ENCODE results near the gene METTL26.

The METTL26 gene

DNA sequence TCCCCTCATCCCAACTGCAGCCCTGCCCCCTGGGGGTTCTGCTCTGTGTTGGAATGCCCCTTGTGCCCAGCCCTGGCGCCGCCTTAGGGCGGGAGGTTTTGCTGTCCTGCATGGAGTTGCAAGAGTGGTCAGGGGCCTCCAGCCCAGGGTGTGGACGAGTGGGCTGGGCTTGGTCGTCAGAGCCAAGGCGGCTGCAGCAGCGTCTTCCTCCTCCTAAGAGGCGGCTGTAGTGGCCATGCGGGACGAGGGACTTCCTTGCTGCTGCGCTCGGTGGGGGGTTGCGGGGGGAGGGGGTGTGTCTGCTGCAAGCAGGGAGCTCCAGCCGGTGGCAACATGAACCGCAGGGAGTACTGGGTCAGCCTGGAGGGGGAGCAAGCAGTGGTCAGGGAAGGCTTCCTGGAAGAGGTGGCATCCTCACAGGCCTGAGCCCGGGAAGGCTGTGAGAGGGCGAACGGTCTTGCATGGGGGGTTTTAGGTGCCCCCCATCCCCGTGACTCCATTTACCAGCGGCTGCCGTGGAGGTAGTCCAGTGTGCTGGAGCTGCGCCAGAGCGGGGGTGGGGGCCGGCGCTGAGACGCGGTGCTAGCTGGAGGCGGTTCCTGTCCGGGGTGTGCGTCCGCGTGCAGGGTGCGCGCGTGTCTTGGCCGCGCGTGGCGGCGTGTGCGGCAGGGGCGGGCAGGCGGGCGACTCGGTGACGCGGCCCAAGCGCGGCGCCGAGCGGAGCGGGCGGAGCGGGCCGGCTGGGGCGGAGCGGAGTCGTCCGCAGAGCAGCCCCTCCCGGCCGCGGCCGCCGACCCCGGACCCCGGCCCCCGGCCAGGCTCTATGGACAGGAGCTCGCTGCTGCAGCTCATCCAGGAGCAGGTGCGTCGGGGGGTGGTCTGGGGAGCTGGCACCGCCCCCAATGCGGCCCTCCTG, 39.1 kb upstream of the METTL26 start, which contains the start of gene RHBDL1:
RHBDL1 (plus strand) TSS at position 704 of the 916 bp plus-strand sequence; CDS start at position 824, 120 bp downstream.
- no peak for DNase-seq (ENCODE audit: low read depth)

DNA sequence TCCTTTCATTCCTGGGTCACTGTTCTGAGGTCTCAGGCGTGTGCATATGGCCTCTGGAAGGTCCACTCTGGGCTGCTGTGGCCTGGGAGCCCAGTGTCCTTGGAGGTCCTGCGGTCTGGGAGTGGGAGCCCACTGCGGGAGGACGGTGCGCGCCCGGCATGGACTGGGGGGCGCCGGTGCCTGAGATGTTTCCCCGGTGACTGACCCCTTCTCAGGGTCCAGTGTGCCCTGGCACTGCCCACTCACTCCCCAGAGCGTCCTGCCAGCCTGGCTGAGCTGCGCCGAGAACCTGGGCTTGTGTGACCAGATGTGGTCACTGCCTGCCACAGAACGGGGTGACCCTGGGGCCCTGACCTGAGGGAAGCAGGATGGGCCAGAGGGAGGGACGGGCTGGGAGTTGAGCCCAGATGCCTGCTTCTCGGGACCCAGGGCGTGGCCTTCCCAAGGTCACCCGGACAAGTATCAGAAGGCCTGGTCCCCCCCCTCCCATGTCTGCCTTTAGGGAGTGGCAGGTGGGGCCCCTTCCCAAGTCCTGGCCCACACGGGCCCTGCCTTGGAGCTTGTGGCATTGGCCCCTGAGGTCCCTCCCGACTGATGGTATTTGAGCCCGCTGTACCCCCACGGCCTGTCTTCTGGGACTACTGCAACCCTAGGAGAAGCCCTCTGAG, 38.2 kb upstream of the METTL26 start:
- DNase-seq (ENCODE audit: low read depth): no peak

DNA sequence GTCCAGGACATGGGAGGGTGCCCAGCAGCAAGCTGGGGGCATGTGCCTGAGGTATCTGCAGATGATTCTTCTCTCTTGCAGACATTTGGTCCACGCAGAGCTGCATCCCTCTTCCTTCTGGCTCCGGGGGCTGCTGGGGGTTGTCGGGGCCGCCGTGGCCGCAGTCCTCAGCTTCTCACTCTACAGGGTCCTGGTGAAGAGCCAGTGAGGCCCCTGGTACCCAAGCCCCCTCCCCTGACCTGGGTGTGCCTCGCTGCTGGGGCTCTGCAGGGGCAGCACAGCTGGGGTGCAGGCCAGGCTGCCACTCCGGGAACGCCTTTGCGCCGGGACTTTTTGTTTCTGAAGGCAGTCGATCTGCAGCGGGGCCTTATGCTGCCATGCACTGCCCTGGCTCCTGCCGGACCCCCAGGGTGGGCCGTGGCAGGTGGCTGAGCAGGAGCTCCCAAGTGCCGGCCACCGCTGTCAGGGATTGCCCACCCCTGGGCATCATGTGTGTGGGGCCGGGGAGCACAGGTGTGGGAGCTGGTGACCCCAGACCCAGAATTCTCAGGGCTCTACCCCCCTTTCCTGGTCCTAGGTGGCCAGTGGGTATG, 37.4 kb upstream of the METTL26 start:
- DNase-seq (ENCODE audit: low read depth): no peak

DNA sequence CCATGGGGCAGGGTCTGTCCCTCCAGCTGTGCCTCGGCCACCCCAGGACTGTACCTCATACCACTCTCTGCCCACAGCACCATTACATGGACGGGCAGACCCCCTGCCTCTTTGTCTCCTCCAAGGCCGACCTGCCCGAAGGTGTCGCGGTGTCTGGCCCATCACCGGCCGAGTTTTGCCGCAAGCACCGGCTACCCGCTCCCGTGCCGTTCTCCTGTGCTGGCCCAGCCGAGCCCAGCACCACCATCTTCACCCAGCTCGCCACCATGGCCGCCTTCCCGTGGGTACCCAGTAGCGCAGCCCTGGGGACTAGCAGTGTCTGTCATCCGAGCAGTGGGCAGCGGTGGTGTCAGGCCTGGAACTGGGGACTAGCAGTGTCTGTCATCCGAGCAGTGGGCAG, 36.7 kb upstream of the METTL26 start:
- DNase-seq (ENCODE audit: low read depth): no peak

- no peak for DNase-seq (ENCODE audit: low read depth)
These were observed 36.3 kb upstream of the METTL26 start for GRCh38 chr16:672371-672770.

DNA sequence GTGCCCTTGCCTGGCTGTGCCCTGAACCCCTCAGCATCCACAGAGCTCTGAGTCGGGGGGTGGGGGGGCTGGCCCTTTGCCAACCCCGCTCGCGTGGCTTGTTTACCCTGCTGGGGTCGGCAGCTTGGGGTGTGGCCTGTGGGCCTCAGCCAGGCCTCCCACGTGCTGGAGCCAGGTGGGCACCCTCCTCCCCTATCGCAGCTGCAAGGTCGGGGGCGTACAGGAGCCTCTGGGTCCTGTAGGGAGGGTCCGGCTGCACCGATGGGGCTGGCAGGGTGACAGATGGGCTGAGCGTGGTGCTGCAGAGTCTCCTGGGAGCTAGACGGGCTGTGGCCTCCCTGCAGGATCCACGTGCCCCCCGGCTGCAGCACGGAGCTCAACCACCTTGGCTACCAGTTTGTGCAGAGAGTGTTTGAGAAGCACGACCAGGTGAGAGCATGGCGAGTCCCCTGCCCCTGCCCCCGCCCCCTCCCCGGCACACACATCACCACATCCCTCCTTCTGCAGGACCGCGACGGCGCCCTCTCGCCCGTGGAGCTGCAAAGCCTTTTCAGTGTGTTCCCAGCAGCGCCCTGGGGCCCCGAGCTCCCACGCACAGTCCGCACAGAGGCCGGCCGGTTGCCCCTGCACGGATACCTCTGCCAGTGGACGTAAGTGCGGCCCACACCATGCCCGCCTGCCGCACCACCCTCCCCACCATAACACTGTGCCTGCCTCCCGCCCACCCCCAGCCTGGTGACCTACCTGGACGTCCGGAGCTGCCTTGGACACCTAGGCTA, 35.4 kb upstream of the METTL26 start:
- DNase-seq (ENCODE audit: low read depth): no peak

DNA sequence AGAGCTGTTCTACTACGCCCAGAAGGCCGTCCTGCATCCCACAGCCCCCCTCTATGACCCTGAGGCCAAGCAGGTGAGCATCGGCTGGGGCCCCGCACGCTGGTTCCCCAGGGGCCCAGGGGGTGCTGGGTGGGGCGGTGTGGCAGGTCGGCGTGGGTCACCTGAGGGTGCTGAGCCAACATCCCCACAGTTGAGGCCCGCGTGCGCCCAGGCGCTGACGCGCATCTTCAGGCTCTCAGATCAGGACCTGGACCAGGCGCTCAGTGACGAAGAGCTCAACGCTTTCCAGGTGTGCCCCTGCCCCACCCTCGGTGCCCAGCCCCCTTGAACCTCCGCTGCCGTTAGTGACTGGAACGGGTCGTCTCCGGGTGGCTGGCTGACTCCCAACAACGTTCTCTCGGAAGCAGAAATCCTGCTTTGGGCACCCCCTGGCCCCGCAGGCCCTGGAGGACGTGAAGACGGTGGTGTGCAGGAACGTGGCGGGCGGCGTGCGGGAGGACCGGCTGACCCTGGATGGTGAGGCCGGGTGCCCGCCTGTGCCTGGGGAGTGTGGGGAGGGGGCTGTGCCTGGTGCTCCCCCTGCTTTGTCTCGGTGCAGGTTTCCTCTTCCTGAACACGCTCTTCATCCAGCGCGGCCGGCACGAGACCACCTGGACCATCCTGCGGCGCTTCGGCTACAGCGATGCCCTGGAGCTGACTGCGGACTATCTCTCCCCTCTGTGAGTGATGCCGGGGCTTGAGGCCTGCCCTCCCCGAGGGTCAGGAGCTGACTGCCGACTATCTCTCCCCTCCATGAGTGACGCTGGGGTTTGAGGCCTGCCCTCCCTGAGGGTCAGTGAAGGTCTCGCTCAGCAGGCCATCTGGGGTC, 34.6 kb upstream of the METTL26 start:
- no peak for DNase-seq (ENCODE audit: low read depth)

- no peak for DNase-seq (ENCODE audit: low read depth)
These were observed 33.6 kb upstream of the METTL26 start for GRCh38 chr16:669666-670065.

DNA sequence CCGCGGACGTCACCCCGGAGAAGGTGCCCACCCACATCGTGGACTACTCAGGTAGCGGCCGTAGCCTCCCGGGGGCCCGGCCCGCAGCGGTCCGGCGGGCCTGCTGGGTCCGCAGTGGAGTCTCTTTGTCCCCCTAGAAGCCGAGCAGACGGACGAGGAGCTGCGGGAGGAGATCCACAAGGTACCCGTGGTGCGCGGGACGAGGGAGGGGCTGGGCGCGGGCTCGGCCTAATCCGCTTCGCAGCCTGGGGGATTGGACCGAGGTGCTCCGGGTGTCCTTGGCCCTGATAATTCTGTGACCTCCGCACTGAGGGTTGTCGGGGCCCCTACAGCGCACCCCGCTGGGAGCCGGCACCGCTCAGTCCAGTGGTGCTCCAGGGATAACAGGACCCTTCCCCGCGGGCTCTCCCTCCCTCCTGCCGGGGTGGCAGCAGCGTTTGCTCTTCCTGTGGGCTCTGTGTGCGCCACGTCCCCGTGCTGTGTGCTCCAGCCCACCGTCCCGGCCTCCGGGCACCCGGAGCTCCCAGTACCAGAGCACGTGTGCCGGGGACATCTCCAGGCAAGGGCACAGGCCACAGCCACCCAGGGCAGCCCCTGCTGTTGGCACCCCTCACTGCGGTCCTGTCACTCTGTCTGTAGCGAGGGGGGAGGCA, 32.5 kb upstream of the METTL26 start:
- no peak for DNase-seq (ENCODE audit: low read depth)

DNA sequence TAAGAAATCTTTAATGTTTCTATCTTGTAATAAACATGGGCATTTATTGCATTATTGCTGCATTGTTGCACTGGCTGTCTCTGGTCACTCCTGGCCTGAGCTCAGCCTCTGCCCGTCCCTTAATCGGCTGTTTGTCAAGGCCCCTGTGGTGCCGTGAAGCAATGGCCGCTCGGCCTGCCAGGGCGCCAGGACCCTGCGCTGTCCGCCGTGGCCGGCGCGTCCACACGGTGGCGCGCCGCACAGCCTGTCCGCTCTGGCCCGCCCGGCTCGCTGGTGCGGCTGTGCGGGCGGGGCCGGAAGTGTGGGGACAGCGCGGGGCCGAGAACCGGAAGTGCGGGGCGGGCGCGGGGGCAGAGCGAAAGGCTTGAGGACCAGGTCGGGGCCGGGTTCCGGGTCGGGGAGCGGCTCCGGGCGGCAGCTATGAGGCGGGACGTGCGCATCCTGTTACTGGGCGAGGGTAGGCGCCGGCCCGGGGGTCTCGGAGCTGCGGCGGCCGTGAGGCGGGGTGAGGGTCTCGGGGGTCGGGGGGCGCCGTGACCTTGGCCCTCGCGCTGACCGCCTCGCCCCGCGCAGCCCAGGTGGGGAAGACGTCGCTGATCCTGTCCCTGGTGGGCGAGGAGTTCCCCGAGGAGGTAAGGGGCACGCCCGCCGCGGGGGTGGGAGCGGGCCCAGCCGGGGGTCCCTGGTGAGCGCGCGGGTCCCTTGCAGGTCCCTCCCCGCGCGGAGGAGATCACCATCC, 31.8 kb upstream of the METTL26 start, which contains the start of gene RHOT2:
RHOT2 (plus strand) TSS at position 353 of the 739 bp plus-strand sequence; CDS start at position 421, 68 bp downstream.
- peak; percentile 93 for DNase-seq (ENCODE audit: low read depth)

DNA sequence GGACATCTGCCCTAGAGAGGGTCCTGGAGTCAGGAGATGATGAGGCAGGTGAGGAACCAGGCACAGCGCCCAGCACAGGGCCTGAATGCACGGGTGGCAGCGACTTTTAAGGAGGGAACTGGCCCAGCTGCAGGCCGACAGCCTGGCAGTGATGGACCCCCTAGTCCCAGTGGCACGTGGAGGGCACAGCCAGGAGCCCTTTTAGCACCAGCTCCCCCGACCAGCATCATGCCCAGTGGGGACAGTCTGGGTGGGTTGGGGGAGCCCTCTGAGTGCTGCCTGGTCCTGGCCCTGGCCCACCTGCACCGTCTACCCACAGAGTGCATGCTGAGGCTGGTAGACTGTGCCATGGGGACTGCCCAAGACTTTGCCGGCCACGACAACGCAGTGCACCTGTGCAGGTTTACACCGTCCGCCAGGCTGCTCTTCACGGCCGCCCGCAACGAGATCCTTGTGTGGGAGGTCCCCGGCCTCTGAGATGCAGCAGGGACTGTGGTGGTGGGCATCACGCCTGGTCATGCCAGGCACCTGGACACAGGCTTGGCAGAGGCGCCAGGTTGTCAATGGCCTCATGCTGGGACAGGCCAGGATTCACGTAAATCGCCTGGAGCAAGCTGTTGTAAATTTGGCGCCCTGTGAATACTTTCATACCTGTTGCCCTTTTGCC, 31.1 kb upstream of the METTL26 start:
- no peak for DNase-seq (ENCODE audit: low read depth)

DNA sequence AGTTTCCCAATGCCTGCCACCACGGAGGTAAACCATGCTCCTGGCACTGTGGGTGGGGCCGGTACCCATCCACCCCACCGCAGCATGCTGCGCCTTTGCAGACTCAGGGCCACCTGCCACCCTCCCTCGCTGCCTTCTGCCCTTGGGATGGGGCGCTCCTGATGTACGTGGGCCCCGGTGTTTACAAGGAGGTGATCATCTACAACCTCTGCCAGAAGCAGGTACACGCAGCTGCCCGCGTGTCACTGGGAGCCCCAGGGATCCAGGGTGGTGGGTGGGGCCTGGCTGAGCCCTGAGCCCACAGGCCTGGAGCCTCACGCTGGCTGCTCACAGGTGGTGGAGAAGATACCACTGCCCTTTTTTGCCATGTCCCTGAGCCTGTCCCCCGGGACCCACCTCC, 30.5 kb upstream of the METTL26 start:
- no peak for DNase-seq (ENCODE audit: low read depth)

GRCh38 chr16:662597-662996, 26.5 kb upstream of the METTL26 start:
- no peak for DNase-seq (ENCODE audit: low read depth)

GRCh38 chr16:662095-662494, 26.0 kb upstream of the METTL26 start:
- no peak for DNase-seq (ENCODE audit: low read depth)

DNA sequence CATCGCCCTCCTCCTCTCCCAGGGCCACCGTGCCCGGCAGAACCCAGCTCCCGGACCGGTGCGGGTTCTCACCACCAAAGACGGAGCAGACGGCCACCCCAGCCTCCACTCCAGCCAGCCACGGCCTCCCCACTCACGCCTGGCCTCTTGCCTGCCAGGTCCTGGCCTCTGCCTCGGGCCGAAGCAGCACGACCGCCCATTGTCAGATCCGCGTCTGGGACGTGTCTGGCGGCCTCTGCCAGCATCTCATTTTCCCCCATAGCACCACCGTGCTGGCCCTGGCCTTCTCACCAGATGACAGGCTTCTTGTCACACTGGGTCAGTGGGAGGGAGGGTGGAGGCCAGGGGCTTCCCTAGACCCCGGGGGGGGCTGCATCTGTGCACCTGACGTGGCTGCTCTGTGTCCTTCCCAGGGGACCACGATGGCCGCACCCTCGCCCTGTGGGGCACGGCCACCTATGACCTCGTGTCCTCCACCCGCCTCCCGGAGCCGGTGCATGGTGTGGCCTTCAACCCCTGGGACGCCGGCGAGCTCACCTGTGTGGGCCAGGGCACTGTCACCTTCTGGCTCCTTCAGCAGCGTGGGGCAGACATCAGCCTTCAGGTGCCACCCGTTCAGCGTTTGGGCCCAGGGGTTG, 25.2 kb upstream of the METTL26 start:
- DNase-seq (ENCODE audit: low read depth): no peak

- DNase-seq (ENCODE audit: low read depth): peak; percentile 52
These were observed 24.5 kb upstream of the METTL26 start for GRCh38 chr16:660459-661183.

DNA sequence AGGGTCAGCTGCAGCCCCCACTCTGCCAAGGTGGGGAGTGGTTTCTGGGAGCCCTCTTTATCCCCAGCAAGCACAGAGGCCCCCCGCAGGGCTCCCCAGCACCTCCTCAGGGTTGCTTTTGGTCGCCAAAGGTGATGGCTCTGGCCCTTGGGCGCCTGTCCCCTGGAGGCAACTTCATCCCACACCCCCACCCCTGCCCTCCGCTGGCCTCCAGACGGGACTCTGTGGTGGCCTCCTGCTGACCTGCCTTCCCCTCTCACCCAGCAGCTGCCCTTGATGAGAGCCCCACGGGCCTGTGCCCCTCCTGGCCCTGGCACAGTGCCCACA, 24.0 kb upstream of the METTL26 start:
- no peak for DNase-seq (ENCODE audit: low read depth)

DNA sequence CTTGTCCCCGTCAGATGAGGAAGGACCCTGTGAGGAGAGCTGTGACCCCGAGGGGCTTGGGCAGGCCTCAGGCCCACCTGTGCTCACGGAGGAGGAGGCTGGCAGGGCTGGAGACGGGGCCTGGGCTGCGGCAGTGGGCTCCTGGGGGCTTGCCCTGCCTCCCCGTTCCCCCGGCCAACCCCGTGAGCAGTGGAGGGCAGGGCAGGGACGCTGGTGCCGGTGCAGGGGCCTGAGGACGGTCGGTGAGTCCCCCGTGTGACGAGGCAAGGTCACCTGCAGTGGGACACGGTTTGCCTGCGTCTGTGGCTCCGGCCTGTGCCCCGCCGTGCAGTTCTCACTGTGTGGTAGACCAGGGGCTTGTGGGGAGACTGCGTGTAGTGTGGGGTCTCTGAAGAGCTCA, 23.5 kb upstream of the METTL26 start:
- no peak for DNase-seq (ENCODE audit: low read depth)
